Right renal cortex interstitium (tissue), 3 donors: Measurements from ENCODE around the gene ZKSCAN7. TPM values are rescaled to one million over a fixed set of nuclear protein-coding genes. Genes with fewer than 3 reads are reported as not detected.
"Not testable (repeated sequence)": the region's sequence is repeated elsewhere in the genome, so short reads cannot be mapped to it uniquely, and the experiment has no call there.

Experiments used
- DNase-seq, 3 donors: peaks; one replicate each; pipeline ENCODE4 v3.0.0-alpha.2; 2013; ENCODE audit warnings: low read depth in 3 of 3, low spot score in 2 of 3
- polyA plus RNA-seq, 3 donors: library from polyadenylated mRNA; unstranded; fragments of 120-200 nt; gene quantifications; one replicate each; pipeline ENCODE4 v1.2.1, GENCODE V29; 2013; ENCODE audit not compliant: insufficient read length in 3 of 3

The ZKSCAN7 gene
- polyA plus RNA-seq = 10 to 100 TPM; 15.3 to 19.0 (median 18.5) TPM

GRCh38 chr3:44554626-44555592 lies at the start of gene ZKSCAN7:
ZKSCAN7 (plus strand) TSS chr3:44555193; CDS start chr3:44557048, 1,855 bp downstream.
- DNase-seq = peak; percentile 23 to 53 (median 36)

- no peak for DNase-seq
Measured at GRCh38 chr3:44506556-44506955, 48.4 kb upstream of the ZKSCAN7 start.

DNA sequence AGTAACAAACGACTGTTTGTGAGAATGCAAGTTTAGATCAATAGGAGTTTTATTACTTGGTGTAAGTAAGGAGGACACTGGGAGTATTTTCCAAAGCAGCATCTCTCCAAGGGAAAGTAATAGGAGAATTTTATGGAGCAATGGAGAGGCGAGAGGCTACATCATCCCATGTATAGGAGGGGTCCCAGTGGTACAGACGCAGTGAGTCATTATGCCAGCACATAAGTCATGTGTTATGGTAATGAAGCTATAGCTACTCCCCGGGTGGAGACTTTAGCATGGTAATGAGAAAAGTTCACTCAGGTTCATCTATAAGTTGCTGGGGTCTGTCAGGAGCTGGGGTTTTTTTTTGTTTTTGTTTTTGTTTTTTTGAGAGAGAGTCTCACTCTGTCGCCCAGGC lies 48.0 kb upstream of the ZKSCAN7 start:
- DNase-seq = no peak

- DNase-seq = no peak
Measured at GRCh38 chr3:44509393-44509921, 45.5 kb upstream of the ZKSCAN7 start.

DNA sequence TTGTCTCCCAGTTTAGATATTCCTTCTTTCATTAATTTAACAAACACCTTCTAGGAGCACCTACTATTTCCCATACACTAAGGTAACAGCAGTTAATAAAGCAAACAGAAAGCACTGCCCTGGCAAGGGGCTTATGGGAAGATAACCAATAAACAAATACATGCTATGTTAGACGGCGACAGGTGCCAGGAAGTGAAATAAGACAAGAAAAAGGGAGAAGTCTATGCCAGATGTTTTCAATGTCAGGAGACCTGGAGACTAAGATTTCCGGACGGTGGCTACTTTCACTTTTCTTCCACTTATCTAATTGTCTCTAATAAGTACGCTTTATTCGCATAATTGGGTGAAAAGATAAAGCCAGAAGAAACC lies 45.0 kb upstream of the ZKSCAN7 start:
- no peak for DNase-seq

DNA sequence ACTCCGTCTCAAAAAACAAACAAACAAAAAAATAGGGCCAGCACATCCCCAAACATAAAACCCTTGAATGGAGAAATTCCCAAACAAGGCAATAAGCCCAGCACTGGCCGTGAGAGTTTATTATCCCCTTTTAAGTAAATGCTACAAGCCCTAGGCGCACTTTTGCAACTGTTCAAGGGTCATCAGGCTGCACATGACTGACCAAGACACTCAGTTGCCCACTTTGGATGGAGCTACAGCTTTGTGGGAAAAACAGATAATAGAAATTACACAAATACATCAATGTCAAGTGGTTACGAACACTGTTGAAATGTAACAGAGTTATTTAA lies 43.8 kb upstream of the ZKSCAN7 start:
- peak in 1 of 3 donors; percentile 1 for DNase-seq

GRCh38 chr3:44513513-44513912 lies 41.5 kb upstream of the ZKSCAN7 start:
- no peak for DNase-seq

DNA sequence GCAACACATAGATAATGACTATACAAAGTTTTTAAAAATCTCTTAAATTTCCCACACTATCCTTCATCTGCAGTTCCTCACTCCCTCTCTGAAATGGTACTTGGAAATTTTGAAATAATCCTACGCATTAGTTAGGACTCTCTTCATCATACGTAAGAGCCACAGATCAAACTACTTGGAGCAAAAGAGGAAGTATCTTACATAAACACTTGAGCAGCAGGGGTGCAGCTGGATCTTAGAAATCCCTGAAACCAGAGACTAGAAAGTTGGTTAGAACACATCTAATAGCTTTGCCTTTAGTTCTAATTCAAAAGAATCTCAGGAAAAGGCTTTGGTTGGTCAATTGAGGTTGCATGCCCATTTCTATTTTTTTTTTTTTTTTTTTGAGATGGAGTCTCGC lies 38.8 kb upstream of the ZKSCAN7 start:
- no peak for DNase-seq

DNA sequence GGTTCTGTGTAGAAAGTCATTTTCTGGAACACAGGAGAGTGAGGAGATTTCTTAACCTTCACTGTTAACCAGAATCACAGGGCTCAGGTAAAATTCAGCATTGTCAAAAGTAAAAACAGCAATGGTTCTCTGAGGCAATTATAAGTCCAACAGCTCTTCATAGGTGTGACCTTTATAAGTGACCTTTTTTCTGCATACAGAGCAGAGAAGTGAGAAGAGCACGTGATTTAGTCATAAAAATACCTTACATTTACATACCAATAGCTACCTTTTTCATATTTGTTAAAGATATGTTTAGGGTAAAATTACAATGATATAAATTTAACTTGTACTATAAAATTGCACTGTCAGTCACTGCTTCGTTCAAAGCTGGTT lies 36.2 kb upstream of the ZKSCAN7 start:
- no peak for DNase-seq

- DNase-seq = no peak
Measured at GRCh38 chr3:44521721-44522120, 33.3 kb upstream of the ZKSCAN7 start.

DNA sequence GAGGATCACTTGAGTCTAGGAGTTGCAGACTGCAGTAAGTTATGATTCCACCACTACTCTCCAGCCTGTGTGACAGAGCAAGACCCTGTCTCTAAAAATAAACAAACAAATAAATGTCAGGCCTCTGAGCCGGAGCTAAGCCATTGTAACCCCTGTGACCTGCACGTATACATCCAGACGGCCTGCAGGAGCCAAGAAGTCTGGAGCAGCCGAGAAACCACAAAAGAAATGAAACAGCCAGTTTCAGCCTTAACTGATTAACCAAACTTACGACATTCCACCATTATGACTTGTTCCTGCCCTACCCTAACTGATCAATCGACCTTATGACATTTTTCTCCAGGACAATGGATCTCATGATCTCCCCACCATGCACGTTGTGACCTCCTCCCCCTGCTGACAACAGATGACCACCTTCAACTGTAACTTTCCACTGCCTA lies 32.5 kb upstream of the ZKSCAN7 start:
- DNase-seq = no peak

GRCh38 chr3:44525060-44525459 lies 29.9 kb upstream of the ZKSCAN7 start:
- DNase-seq = no peak

- DNase-seq = no peak
Measured at GRCh38 chr3:44529927-44530326, 25.1 kb upstream of the ZKSCAN7 start.

GRCh38 chr3:44530911-44531310 lies 24.1 kb upstream of the ZKSCAN7 start:
- no peak for DNase-seq

GRCh38 chr3:44534659-44535058 lies 20.3 kb upstream of the ZKSCAN7 start:
- DNase-seq = not testable (repeated sequence)

- DNase-seq = no peak
Measured at GRCh38 chr3:44535364-44535763, 19.6 kb upstream of the ZKSCAN7 start.

DNA sequence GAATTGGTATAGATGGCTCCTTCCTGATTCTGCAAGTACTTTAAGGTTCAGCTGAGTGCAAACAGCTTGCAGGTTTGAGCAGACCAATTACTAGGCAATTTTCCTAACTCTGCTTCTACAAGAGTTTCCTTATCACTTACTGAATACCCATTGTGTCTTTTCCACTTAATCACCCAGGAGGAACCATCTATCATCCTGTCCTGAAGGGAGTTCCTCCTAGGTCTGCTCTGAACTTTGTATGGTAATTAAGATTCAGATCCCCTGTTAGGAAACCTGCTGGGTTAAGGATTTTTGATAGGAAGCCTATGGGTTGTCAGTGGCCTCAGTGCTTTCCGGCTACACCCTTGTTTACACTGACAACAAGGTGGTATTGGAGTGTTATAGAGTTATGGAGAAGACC lies 10.2 kb upstream of the ZKSCAN7 start:
- DNase-seq = not testable (repeated sequence)

GRCh38 chr3:44555723-44556122 lies 730 bp downstream of the ZKSCAN7 start:
- DNase-seq = peak in 2 of 3 donors; percentile 1 to 3

DNA sequence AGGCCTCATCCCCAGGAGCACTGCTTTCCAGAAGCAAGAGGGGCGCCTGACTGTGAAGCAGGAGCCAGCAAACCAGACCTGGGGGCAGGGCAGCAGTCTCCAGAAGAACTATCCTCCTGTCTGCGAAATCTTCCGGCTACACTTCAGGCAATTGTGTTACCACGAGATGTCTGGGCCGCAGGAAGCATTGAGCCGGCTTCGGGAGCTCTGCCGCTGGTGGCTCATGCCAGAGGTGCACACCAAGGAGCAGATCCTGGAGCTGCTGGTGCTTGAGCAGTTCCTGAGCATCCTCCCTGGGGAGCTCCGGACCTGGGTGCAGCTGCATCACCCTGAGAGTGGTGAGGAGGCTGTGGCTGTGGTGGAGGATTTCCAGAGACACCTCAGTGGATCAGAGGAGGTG lies 2.1 kb downstream of the ZKSCAN7 start:
- no peak for DNase-seq

DNA sequence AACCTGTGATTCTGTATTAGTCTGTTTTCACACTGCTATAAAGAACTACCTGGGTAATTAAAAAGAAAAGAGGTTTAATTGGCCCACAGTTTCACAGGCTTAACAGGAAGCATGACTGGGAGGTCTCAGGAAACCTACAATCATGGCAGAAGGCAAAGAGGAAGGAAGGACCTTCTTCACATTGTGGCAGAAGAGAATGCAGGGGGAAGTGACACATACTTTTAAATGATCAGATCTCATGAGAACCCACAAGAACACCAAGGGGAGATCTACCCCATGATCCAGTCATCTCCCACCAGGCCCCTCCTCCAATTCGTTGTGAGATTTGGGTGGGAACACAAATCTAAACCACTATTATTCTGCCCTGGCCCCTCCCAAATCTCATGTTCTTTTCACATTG lies 6.1 kb downstream of the ZKSCAN7 start:
- DNase-seq = no peak

DNA sequence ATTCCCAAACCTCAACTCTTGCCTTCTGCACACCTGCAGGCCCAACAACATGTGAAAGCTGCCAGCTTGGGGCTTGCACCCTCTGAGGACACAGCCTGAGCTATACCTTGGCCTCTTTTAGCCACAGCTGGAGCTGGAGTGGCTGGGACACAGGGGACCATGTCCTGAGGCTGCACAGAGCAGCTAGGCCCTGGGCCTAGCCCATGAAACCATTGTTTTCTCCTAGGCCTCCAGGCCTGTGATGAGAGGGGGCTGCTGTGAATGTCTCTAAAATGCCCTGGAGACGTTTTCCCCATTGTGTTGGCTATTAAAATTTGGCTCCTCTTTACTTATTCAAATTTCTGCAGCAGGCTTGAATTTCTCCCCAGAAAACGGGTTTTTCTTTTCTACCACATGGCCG lies 7.2 kb downstream of the ZKSCAN7 start:
- no peak for DNase-seq

GRCh38 chr3:44568561-44568960 lies 13.6 kb downstream of the ZKSCAN7 start:
- DNase-seq = no peak
